ENCODE measurements around the gene KCNJ16.

The KCNJ16 gene

DNA sequence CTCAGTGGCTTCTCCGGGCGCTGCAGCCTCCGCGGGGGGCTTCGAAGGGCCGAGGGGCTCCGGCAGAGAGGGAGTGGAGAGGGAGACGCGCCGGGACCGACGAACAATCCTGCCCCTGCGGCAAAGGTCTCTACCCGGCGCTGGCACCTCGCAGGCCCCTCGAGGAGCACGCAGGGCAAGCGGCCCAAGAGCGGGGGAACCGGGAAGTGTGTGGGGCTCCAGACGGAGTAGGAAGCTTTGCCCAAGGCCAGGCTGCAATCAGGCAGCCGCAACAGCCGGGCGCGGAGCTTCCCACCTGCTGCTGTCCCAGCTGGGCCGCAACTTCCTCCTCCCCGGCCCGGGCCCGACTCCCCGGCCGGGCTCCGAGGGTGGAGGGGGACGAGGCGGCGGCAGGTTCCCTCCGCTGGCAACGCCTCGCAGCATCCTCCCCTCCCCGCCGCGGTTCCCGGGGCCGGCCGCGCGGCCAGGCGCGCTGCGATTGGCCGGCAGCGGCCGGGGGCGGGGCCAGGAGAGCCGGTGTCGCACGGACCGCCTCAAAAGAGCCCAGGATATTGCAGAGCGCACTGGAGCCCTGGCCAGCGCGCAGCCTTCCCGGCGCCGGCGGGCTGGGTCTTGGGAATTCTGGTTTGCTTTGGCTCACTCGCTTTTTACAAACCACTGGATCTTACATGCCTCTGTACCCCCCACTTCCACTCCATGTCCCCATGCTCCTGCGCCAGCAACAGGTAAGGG, 94.1 kb downstream of the KCNJ16 start, which contains the start of gene KCNJ2:
Gene KCNJ2, plus strand, starts transcription at position 556 of the 732 bp plus-strand sequence. CDS start 5,508 bp downstream, outside the sequence.
- Histone ChIP-seq H3K4me3 (ENCODE audit: extremely low read depth, insufficient read depth, low read length, poor library complexity, severe bottlenecking) (peak within 1 kb of the TSS; percentile 69), H3K9me3 (ENCODE audit: control insufficient read depth, low read length) (no peaks in the 10 kb centered on the region), H3K36me3 (ENCODE audit: control insufficient read depth, insufficient read depth, low read length) (peaks cover 4% of the 10 kb centered on the region), H3K27ac (ENCODE audit: low read depth, low read length, severe bottlenecking) (no peak within 1 kb of the TSS), H3K4me1 (ENCODE audit: control insufficient read depth, insufficient read depth, low read length, poor library complexity, severe bottlenecking) (peaks cover 10% of the 10 kb centered on the region)
- 0% methylated on average over 32 to 48 of the region's 67 CpGs for WGBS, 2 experiments (ENCODE audit: insufficient coverage in 2 of 2)

DNA sequence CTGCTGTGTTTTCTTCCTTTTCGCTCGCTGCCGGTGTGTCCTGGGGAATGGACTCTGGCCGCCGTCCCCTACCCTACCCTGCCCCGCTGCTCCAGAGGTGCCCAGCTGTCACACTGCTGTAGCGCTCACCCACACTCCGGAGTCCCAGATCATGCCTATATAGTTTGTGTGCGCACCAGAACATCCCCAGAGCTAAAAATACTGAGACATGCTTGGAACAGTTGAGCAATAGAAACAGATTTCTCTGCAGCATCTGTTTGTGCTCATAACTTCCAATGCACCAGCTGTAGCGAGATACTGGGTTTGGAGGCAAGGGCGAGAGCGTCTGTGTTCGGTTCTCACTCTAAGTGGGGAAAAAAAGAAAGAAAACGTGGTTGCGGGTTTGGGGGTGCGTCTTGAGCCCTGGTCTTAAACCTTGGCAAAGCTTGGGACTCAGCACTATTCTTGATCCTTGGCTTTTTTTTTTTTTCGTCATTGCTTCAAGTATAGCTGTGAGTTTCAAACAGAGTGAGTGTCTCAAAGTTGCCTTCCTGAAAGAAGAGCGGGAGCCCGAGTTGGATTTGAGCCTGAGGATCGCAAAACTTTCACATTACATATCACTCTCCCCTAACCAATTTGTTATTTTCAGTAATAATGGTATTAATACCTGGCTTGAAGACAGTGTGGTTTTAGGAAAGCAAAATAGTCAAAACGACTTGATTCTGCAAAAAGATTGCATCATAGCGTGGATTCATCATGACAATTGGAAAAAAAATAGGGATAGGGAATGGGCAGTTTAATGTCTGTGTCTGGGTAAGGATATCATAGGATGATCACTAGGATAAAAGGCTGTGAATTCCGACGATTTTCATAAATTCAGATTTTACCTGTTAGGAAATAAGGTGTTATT, 94.9 kb downstream of the KCNJ16 start:
- H3K4me3 ChIP-seq (ENCODE audit: extremely low read depth, insufficient read depth, low read length, poor library complexity, severe bottlenecking): peak overlapping the region; percentile 69
- no peaks in the 10 kb centered on the region for H3K9me3 ChIP-seq (ENCODE audit: control insufficient read depth, low read length)
- no peak overlapping the region for H3K27ac ChIP-seq (ENCODE audit: low read depth, low read length, severe bottlenecking)
- WGBS, 2 experiments (ENCODE audit: insufficient coverage in 2 of 2): 7 to 9% methylated on average over 17 of the region's 24 CpGs
- peaks cover 7% of the 10 kb centered on the region for H3K36me3 ChIP-seq (ENCODE audit: control insufficient read depth, insufficient read depth, low read length)
- H3K4me1 ChIP-seq (ENCODE audit: control insufficient read depth, insufficient read depth, low read length, poor library complexity, severe bottlenecking): peaks cover 10% of the 10 kb centered on the region

DNA sequence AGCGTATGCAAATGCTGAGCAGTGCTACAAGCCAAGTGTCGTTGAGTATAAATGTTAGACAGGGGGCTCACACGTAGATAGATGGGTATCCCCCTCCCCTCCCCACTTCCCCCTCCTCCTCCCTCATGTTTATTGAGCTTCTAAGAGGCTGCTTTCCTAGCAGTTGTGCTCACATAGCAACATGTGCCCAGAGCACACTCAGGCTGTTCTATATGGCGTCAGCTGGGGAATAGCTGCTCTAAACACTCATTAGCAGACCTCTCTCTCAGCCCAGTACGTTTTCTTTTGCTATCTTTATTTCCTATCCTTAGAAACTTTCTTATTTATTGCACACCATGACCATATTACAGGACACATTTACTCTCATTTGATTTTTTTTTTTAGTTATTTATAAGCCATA, 96.1 kb downstream of the KCNJ16 start:
- Histone ChIP-seq H3K27ac (ENCODE audit: low read depth, low read length, severe bottlenecking) (no peak overlapping the region), H3K9me3 (ENCODE audit: control insufficient read depth, low read length) (no peaks in the 10 kb centered on the region), H3K4me3 (ENCODE audit: extremely low read depth, insufficient read depth, low read length, poor library complexity, severe bottlenecking) (peak overlapping the region; percentile 69), H3K36me3 (ENCODE audit: control insufficient read depth, insufficient read depth, low read length) (peaks cover 19% of the 10 kb centered on the region), H3K4me1 (ENCODE audit: control insufficient read depth, insufficient read depth, low read length, poor library complexity, severe bottlenecking) (peaks cover 10% of the 10 kb centered on the region)
- 42 to 51% methylated on average over 2 of the region's 5 CpGs for WGBS, 2 experiments (ENCODE audit: insufficient coverage in 2 of 2)

DNA sequence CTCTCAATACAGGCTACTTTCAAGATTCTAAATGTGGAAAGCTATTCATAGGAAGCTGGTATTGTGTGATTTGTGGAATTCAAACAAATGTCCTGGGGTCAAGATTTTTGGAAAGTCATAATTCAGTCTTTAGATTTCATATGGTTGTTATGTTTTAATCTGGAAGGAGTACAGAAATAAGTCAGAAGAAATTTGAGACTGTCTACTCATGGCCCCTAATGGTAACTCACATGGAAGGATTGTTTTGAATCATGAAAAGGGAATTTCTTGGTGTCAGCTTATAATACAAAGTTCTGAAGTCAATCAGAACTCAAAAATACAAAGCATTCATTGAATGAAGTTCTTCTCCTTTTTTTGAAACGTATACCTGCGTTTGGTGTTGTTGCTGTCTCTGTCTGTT, 97.4 kb downstream of the KCNJ16 start:
- Histone ChIP-seq H3K4me3 (ENCODE audit: extremely low read depth, insufficient read depth, low read length, poor library complexity, severe bottlenecking) (peak overlapping the region; percentile 69), H3K4me1 (ENCODE audit: control insufficient read depth, insufficient read depth, low read length, poor library complexity, severe bottlenecking) (peaks cover 10% of the 10 kb centered on the region), H3K27ac (ENCODE audit: low read depth, low read length, severe bottlenecking) (no peak overlapping the region), H3K36me3 (ENCODE audit: control insufficient read depth, insufficient read depth, low read length) (peaks cover 32% of the 10 kb centered on the region), H3K9me3 (ENCODE audit: control insufficient read depth, low read length) (no peaks in the 10 kb centered on the region)
- WGBS, 2 experiments (ENCODE audit: insufficient coverage in 2 of 2): no CpG with 5 or more reads among the region's 2 CpGs

DNA sequence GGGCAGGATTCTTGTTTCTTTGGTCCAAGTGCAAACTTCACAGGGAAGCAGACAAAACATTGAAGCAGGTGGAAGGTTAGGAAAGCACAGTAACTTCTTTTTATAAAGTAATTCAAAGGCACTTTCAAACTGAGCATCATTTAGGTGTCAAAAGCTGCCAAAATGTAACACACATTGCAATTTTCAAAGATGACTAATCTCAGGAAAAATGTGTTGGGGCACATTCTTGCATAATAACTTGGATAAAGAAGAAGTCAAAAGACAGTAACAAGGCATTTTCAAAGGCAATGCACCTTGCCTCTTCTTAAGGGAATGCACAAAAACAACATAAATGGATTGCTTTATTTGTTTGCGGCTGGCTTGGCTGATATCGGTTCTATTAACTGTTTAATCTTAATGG, 97.9 kb downstream of the KCNJ16 start:
- Histone ChIP-seq H3K36me3 (ENCODE audit: control insufficient read depth, insufficient read depth, low read length) (peaks cover 36% of the 10 kb centered on the region), H3K27ac (ENCODE audit: low read depth, low read length, severe bottlenecking) (no peak overlapping the region), H3K4me1 (ENCODE audit: control insufficient read depth, insufficient read depth, low read length, poor library complexity, severe bottlenecking) (peaks cover 10% of the 10 kb centered on the region), H3K9me3 (ENCODE audit: control insufficient read depth, low read length) (no peaks in the 10 kb centered on the region), H3K4me3 (ENCODE audit: extremely low read depth, insufficient read depth, low read length, poor library complexity, severe bottlenecking) (no peak overlapping the region)
- 100% methylated on average over 1 of the region's 2 CpGs; no CpG with 5 or more reads in 1 of the 2 experiments for WGBS, 2 experiments (ENCODE audit: insufficient coverage in 2 of 2)

DNA sequence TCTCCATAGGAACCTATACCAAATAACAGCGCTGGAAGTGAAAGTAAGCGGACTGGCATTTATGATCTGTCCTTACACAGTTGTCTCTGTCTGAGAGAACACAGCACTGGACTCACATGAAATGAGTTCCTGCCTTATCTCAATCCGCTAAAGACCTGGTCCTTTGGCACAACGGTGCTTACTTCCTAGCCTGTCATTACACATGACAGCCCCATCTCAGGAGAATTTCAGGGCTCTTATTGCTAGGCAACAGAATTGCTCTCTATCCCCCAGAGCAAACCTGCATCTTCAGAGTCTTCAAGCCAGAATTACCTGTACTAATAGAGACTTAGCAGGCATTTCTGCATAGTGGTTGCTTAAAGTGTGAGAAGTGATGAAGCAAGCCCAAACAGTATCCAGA, 98.7 kb downstream of the KCNJ16 start:
- 81 to 92% methylated on average over 2 to 3 of the region's 4 CpGs for WGBS, 2 experiments (ENCODE audit: insufficient coverage in 2 of 2)
- Histone ChIP-seq H3K27ac (ENCODE audit: low read depth, low read length, severe bottlenecking) (no peak overlapping the region), H3K36me3 (ENCODE audit: control insufficient read depth, insufficient read depth, low read length) (peaks cover 36% of the 10 kb centered on the region), H3K4me3 (ENCODE audit: extremely low read depth, insufficient read depth, low read length, poor library complexity, severe bottlenecking) (no peak overlapping the region), H3K4me1 (ENCODE audit: control insufficient read depth, insufficient read depth, low read length, poor library complexity, severe bottlenecking) (peaks cover 10% of the 10 kb centered on the region), H3K9me3 (ENCODE audit: control insufficient read depth, low read length) (no peaks in the 10 kb centered on the region)

DNA sequence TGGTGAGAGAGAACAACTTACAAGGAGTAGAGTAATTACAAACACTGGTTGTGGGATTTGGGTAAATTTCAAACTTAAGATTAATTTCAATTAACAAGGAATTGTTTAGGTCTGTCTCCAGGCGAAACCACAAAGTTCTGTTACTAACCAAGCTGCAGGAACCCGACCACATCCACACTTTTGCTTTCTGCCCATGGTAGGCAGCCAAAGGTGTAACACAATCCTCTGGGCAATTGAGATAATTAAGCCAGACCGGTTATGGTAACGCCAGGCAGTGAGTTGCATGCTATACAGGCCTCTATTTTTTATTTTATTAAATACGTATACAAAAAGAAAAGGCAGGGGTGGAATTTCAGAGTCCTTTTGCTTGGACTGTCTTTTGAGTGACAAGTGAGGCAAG, 106.4 kb downstream of the KCNJ16 start:
- no peaks in the 10 kb centered on the region for H3K9me3 ChIP-seq (ENCODE audit: control insufficient read depth, low read length)
- H3K4me1 ChIP-seq (ENCODE audit: control insufficient read depth, insufficient read depth, low read length, poor library complexity, severe bottlenecking): no peaks in the 10 kb centered on the region
- WGBS, 2 experiments (ENCODE audit: insufficient coverage in 2 of 2): 85 to 89% methylated on average over 2 of the region's 5 CpGs

DNA sequence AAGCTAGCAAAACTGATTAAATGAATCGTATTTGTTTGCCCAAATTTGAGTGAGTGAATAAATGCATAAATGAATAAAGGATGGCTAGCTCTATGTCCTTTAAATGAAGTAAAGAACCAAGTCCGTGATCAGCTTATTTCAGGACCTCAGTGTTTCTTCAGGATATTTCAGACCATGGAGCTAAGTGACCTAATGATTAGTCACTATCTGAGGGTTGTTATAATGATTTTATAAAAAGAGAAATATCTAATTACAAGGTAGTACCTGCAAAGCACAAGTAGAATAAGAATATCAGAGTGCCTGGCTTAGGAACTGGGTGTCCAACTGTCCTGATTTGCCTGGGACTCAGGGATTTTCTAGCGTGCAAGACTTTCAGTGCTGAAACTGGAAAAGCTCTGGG, 106.8 kb downstream of the KCNJ16 start:
- H3K27ac ChIP-seq (ENCODE audit: low read depth, low read length, severe bottlenecking): no peak overlapping the region
- H3K4me1 ChIP-seq (ENCODE audit: control insufficient read depth, insufficient read depth, low read length, poor library complexity, severe bottlenecking): no peaks in the 10 kb centered on the region
- H3K4me3 ChIP-seq (ENCODE audit: extremely low read depth, insufficient read depth, low read length, poor library complexity, severe bottlenecking): no peak overlapping the region
- H3K9me3 ChIP-seq (ENCODE audit: control insufficient read depth, low read length): no peaks in the 10 kb centered on the region
- H3K36me3 ChIP-seq (ENCODE audit: control insufficient read depth, insufficient read depth, low read length): peaks cover 14% of the 10 kb centered on the region
- WGBS, 2 experiments (ENCODE audit: insufficient coverage in 2 of 2): 95 to 100% methylated on average over 1 to 2 of the region's 3 CpGs

More for the DNA sequence above, 106.4 kb downstream of the KCNJ16 start:
- Histone ChIP-seq H3K27ac (ENCODE audit: low read depth, low read length, severe bottlenecking) (no peak overlapping the region), H3K36me3 (ENCODE audit: control insufficient read depth, insufficient read depth, low read length) (peaks cover 18% of the 10 kb centered on the region), H3K4me3 (ENCODE audit: extremely low read depth, insufficient read depth, low read length, poor library complexity, severe bottlenecking) (no peak overlapping the region)

DNA sequence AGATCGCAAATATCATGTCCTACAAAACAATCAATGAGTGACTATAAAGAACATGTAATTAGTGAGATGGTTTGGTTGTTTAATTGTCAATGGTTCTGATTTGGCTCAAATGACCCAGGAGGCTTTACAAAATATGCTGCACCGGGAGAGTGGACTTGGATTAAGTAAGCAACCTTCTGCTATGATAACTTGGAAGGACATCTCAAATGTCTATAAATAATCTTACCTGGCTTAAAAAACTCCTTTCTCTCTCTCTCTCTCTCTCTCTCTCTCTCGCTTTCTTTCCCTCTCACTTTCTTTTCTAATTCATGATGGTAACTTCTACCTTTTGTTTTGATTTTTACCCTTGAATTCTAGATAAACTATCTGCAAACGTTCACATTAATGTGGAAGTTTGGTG, 108.5 kb downstream of the KCNJ16 start:
- Histone ChIP-seq H3K9me3 (ENCODE audit: control insufficient read depth, low read length) (no peaks in the 10 kb centered on the region), H3K36me3 (ENCODE audit: control insufficient read depth, insufficient read depth, low read length) (peaks cover 4% of the 10 kb centered on the region), H3K27ac (ENCODE audit: low read depth, low read length, severe bottlenecking) (no peak overlapping the region), H3K4me1 (ENCODE audit: control insufficient read depth, insufficient read depth, low read length, poor library complexity, severe bottlenecking) (no peaks in the 10 kb centered on the region), H3K4me3 (ENCODE audit: extremely low read depth, insufficient read depth, low read length, poor library complexity, severe bottlenecking) (no peak overlapping the region)
- WGBS, 2 experiments (ENCODE audit: insufficient coverage in 2 of 2): 100% methylated on average over 1 of the region's 4 CpGs; no CpG with 5 or more reads in 1 of the 2 experiments

DNA sequence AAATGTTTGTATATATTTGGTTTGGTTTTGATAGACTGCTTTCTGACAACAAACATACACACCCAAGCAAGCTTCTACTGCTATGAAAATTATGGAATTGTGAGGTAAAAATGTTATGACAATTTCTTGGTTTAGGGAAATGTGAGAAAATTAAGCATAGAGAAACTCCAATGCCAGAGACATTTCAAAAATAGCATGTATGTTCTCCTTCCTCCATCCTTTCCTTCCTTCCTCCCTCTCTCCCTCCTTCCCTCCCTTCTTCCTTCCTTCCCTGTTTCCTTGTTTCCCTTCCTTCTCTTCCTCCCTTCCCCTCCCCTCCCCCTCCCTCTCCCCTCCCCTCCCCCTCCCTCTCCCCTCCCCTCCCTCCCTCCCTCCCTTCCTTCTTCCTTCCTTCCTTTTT, 109.2 kb downstream of the KCNJ16 start:
- Histone ChIP-seq H3K36me3 (ENCODE audit: control insufficient read depth, insufficient read depth, low read length) (no peaks in the 10 kb centered on the region), H3K9me3 (ENCODE audit: control insufficient read depth, low read length) (no peaks in the 10 kb centered on the region), H3K27ac (ENCODE audit: low read depth, low read length, severe bottlenecking) (no peak overlapping the region), H3K4me3 (ENCODE audit: extremely low read depth, insufficient read depth, low read length, poor library complexity, severe bottlenecking) (no peak overlapping the region), H3K4me1 (ENCODE audit: control insufficient read depth, insufficient read depth, low read length, poor library complexity, severe bottlenecking) (no peaks in the 10 kb centered on the region)

Measured in mesodermal cell (in vitro differentiated cells).